GM12873 (cell line): ENCODE results near the gene PRRG2.
A peak's percentile ranks its signal among the peaks of the same experiment; 100 is the strongest.

Experiments
- CTCF ChIP-seq: IDR thresholded peaks from 2 replicates; pipeline ENCODE4 v1.5.1; 2012; ENCODE audit warnings: low read depth, mild to moderate bottlenecking, moderate library complexity, low read length, control low read depth; ENCODE audit not compliant: insufficient read depth; ENCODE audit errors: missing control alignments

PRRG2 gene

GRCh38 chr19:49567861-49568441 is 13.2 kb upstream of the PRRG2 start:
- TF ChIP-seq CTCF: no peak

GRCh38 chr19:49570138-49570856 is 10.8 kb upstream of the PRRG2 start:
- TF ChIP-seq CTCF: peak; percentile 97

- peak; percentile 17 for TF ChIP-seq CTCF
These were observed 10.0 kb upstream of the PRRG2 start for GRCh38 chr19:49570997-49571676.

DNA sequence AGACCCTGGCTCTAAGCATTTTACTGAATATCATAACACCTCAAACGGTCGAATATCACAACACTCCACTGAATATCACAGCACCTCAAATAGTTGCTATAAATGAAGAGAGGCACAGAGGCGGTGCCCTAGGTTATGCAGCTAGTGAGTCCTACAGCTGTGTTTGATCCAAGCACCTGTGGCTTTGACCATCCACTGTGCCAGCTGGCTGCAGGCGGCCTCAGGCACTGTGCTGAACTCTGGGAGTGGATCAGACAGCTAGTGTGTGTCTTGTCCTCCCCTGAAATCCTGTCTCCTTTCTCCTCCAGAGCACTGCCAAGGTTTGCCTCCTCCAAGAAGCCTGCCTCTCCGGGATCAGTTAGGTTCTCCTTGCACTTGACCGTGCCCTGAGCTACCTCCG is 8.1 kb upstream of the PRRG2 start:
- TF ChIP-seq CTCF: no peak

DNA sequence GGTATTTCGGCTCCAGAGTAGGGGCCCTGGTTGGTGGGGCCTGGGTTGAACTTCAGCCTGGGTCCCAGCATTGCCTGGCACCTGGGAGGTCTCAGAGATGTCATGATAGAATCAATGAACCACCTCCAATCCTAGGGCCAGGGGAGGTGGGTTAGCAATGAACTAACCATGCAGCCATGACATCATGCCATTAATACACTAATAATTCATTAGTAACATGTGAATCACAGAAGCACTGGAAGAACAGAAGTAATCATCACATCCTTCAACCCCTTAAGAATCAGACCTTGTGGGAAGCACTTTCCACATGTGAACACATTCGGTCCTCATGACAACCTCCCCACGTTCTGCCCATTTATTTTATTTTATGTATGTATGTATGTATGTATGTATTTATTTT is 7.7 kb upstream of the PRRG2 start:
- TF ChIP-seq CTCF: no peak

DNA sequence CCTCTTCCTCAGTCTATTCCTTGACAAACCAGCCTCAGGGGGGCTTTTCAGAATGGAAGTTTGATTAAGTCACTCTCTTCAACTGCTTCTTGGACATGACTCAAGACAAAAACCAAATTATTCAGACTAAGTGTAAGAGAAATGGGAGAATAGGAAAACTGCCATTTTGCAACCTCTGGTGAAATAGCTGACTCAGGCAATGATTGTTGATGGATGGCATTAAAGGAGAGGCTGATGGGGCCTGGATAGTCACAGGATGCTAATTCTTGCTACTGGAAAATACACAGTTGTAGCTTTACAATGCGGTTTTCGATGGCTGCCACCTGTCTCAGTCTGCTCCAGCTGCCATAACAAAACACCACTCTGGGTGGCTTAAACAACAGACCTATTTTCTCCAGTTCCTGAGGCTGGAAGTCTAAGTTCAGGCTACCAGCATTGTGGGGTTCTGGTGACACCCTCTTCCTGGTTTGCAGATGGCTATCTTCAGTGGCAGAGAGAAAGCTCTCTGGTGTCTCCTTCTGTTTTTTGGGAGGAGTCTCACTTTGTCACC is 6.8 kb upstream of the PRRG2 start:
- TF ChIP-seq CTCF: no peak

GRCh38 chr19:49579193-49579592 is 1.9 kb upstream of the PRRG2 start:
- TF ChIP-seq CTCF: no peak
